ENCODE measurements around the gene CETP. TPM values are rescaled to one million over a fixed set of nuclear protein-coding genes. Genes with fewer than 3 reads are reported as not detected.
A peak's percentile ranks its signal among the peaks of the same experiment; 100 is the strongest.

The CETP gene
- total RNA-seq, 4 donors from 2014 or later, result 0.19 to 0.32 (median 0.31) TPM; not detected in 1

- 86 to 91% methylated on average over 9 of the region's 9 CpGs for WGBS, 2 donors
- no peak overlapping the region for H3K27ac ChIP-seq
- no peak overlapping the region for H3K4me3 ChIP-seq
- no peaks in the 10 kb centered on the region for H3K36me3 ChIP-seq
- H3K9me3 ChIP-seq, result no peaks in the 10 kb centered on the region
- TF ChIP-seq POLR2A (IDR thresholded peaks at IDR 0.05) (no peak), CTCF (IDR thresholded peaks at IDR 0.05) (no peak)
- H3K27me3 ChIP-seq, result no peaks in the 10 kb centered on the region
- peaks cover 10 to 33% (median 12%) of the 10 kb centered on the region in 3 donors for H3K4me1 ChIP-seq
- intact Hi-C loops (cut with DNase I), result no loop called here
- no peak for DNase-seq
These were observed 38.2 kb upstream of the CETP start for GRCh38 chr16:56923481-56924091.

GRCh38 chr16:56927471-56927870, 34.3 kb upstream of the CETP start:
- H3K9me3 ChIP-seq, result no peaks in the 10 kb centered on the region
- intact Hi-C loops (cut with DNase I), result no loop called here
- DNase-seq, result no peak
- WGBS, 2 donors, result 55 to 57% methylated on average over 2 of the region's 2 CpGs
- peaks cover 4 to 12% (median 6%) of the 10 kb centered on the region in 3 donors for H3K4me1 ChIP-seq
- no peaks in the 10 kb centered on the region for H3K27me3 ChIP-seq
- TF ChIP-seq CTCF (IDR thresholded peaks at IDR 0.05) (no peak), POLR2A (IDR thresholded peaks at IDR 0.05) (no peak)
- H3K27ac ChIP-seq, result no peak overlapping the region
- no peaks in the 10 kb centered on the region for H3K36me3 ChIP-seq
- H3K4me3 ChIP-seq, result no peak overlapping the region

- no peak overlapping the region for H3K27ac ChIP-seq
These were observed 32.1 kb upstream of the CETP start for GRCh38 chr16:56929639-56930038.

GRCh38 chr16:56930486-56931270, 31.1 kb upstream of the CETP start:
- TF ChIP-seq POLR2A (IDR thresholded peaks at IDR 0.05), result no peak
- no peak for TF ChIP-seq CTCF (IDR thresholded peaks at IDR 0.05)
- WGBS, 2 donors, result 77 to 91% methylated on average over 9 to 12 of the region's 15 CpGs
- Histone ChIP-seq H3K36me3 (peaks cover 0 to 10% (median 0%) of the 10 kb centered on the region in 3 donors), H3K9me3 (no peaks in the 10 kb centered on the region), H3K4me1 (peaks cover 20 to 37% (median 23%) of the 10 kb centered on the region in 3 donors), H3K4me3 (no peak overlapping the region), H3K27ac (peak overlapping the region; percentile 35 to 99 (median 98)), H3K27me3 (no peaks in the 10 kb centered on the region)
- DNase-seq, result no peak
- intact Hi-C loops (cut with DNase I), result no loop called here

More at GRCh38 chr16:56929639-56930038, 32.1 kb upstream of the CETP start:
- Histone ChIP-seq H3K36me3 (no peaks in the 10 kb centered on the region), H3K4me1 (peaks cover 13 to 27% (median 15%) of the 10 kb centered on the region in 3 donors), H3K9me3 (no peaks in the 10 kb centered on the region), H3K4me3 (no peak overlapping the region), H3K27me3 (no peaks in the 10 kb centered on the region)
- no peak for DNase-seq
- intact Hi-C loops (cut with DNase I), result no loop called here
- WGBS, 2 donors, result 88 to 89% methylated on average over 4 of the region's 4 CpGs
- TF ChIP-seq CTCF (IDR thresholded peaks at IDR 0.05) (no peak), POLR2A (IDR thresholded peaks at IDR 0.05) (no peak)

GRCh38 chr16:56931271-56931891, 30.4 kb upstream of the CETP start:
- Histone ChIP-seq H3K36me3 (peaks cover 0 to 17% (median under 1%) of the 10 kb centered on the region in 3 donors), H3K9me3 (no peaks in the 10 kb centered on the region), H3K27ac (peak overlapping the region; percentile 96 to 99 (median 98)), H3K27me3 (no peaks in the 10 kb centered on the region), H3K4me1 (peaks cover 20 to 44% (median 25%) of the 10 kb centered on the region in 3 donors), H3K4me3 (peak overlapping the region; percentile 73 to 90 (median 78))
- peak; percentile 60 for DNase-seq
- TF ChIP-seq CTCF (IDR thresholded peaks at IDR 0.05) (no peak), POLR2A (IDR thresholded peaks at IDR 0.05) (peak in 1 of 4 donors; percentile 44)
- intact Hi-C loops (cut with DNase I), result no loop called here
- 44 to 50% methylated on average over 12 to 14 of the region's 25 CpGs for WGBS, 2 donors

Data from esophagus squamous epithelium (tissue), 5 donors.